ENCODE measurements around the gene GMPPB. TPM values are rescaled to one million over a fixed set of nuclear protein-coding genes. Genes with fewer than 3 reads are reported as not detected.
A peak's percentile ranks its signal among the peaks of the same experiment; 100 is the strongest.

GMPPB gene
- total and polyA plus RNA-seq, 2 of the 8 experiments (the other 6 are each of a cell fraction or from before 2014, with no cell fraction given): 20.9 to 23.9 TPM

DNA sequence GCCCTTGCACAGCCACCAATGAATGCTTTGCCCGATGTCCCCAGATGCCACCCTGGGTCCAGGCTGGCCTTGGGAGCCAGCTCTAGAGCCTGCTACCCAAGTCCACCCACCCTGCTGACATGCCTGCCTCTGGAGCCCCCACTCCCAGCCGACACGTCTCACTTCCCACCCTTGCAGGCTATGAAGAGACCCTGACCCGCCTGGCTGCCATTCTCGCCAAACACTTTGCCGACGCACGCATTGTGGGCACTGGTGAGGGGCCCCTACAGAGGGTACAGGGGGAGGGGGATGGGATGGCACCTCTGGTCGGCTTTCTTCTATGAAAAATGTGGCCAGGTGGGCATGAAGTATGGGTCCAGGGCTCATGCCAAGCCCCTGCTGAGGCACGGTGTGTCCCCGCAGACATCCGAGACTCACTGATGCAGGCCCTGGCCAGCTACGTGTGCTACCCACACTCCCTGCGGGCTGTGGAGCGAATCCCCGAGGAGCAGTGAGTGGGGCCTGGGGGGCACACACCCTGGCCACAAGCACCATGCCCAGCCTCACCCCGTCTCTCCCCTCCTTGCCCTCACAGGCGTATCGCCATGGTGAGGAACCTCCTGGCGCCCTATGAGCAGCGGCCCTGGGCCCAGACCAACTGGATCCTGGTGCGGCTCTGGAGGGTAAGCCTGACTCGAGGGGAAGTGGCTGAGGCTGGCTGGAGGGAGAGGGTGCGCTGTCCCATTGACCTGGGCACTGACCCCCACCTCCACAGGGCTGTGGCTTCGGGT, 10.2 kb downstream of the GMPPB start:
- no peak overlapping the region for H2BK5ac ChIP-seq (ENCODE audit: low read depth, low read length)
- CTCF ChIA-PET (ENCODE audit: partially characterized antibody): interaction anchor here (0.6 to 3.7 kb wide), 5 partner anchors 12 to 125 kb away, joined by 3 to 55 read pairs (median 3); no protein-coding TSS in a partner anchor
- H3K4ac ChIP-seq (replicated peaks; ENCODE audit: insufficient read length, low read depth, low read length): no peak overlapping the region
- no peak overlapping the region for H4K91ac ChIP-seq (replicated peaks; ENCODE audit: insufficient read length, low read length)
- no peaks in the 10 kb centered on the region; the same call in 1 of the 2 replicates for H3K23me2 ChIP-seq (ENCODE audit: low read depth, low read length)
- H3K23ac ChIP-seq (ENCODE audit: insufficient read length): no peak overlapping the region
- H3K56ac ChIP-seq (replicated peaks; ENCODE audit: insufficient read length, low read depth, low read length): no peak overlapping the region
- peak in 1 of 2 experiments; percentile 44 for DNase-seq (ENCODE audit: low read depth in 1 of 2, low spot score in 2 of 2)
- peak overlapping the region in 1 of 4 experiments; percentile 21; a peak in 1 of 7 replicates for H3K9ac ChIP-seq (replicated peaks in 1 of 4; ENCODE audit: extremely low read depth in 1 of 4, low read depth in 3 of 4, low read length in 3 of 4)
- 88% methylated on average over 19 of the region's 25 CpGs; no CpG with 5 or more reads in 1 of the 2 experiments for WGBS, 2 experiments (ENCODE audit: extremely low coverage in 1 of 2, insufficient coverage in 1 of 2, insufficient read length in 1 of 2, insufficient replicate concordance in 2 of 2, low coverage in 1 of 2, low lambda C conversion rate in 2 of 2, missing lambda C conversion rate in 1 of 2)
- H3K27me3 ChIP-seq (replicated peaks in 1 of 4; ENCODE audit: control insufficient read depth in 3 of 4, extremely low read depth in 1 of 4, insufficient read depth in 3 of 4, low read length in 3 of 4): no peaks in the 10 kb centered on the region
- POLR2A ChIA-PET (ENCODE audit: partially characterized antibody): interaction anchor here (0.7 to 3.8 kb wide), 7 partner anchors 9 to 59 kb away, joined by 3 to 41 read pairs (median 6); partner anchors contain the start of genes AMIGO3 and GMPPB
- no peak overlapping the region for H3K27ac ChIP-seq (ENCODE audit: low read depth, low read length)
- no peak overlapping the region for H2AK5ac ChIP-seq (ENCODE audit: low read depth, low read length)
- H2AFZ ChIP-seq (ENCODE audit: low read length): no peak overlapping the region
- no peak overlapping the region; the same call in 1 of the 2 replicates for H4K8ac ChIP-seq (ENCODE audit: extremely low read depth, insufficient read depth, low read length)
- H3K79me2 ChIP-seq (ENCODE audit: control insufficient read depth in 1 of 2, insufficient read depth in 2 of 2, low read length in 2 of 2): no peaks in the 10 kb centered on the region
- H3K9me3 ChIP-seq (ENCODE audit: insufficient read depth in 2 of 2, low read depth in 1 of 2, low read length in 1 of 2): no peaks in the 10 kb centered on the region
- peaks cover 0 to 6% (median 5%) of the 10 kb centered on the region in 4 experiments; a peak in 5 of 7 replicates for H3K4me1 ChIP-seq (replicated peaks in 1 of 4; ENCODE audit: control insufficient read depth in 3 of 4, insufficient read depth in 4 of 4, low read length in 3 of 4)
- H2BK20ac ChIP-seq (ENCODE audit: low read length): no peak overlapping the region
- no peak overlapping the region for H3K18ac ChIP-seq (ENCODE audit: extremely low read depth, low read length)
- no peak overlapping the region for H2BK12ac ChIP-seq (ENCODE audit: low read depth, low read length)
- H2BK120ac ChIP-seq (replicated peaks; ENCODE audit: low read depth, low read length): no peak overlapping the region
- H4K5ac ChIP-seq (ENCODE audit: insufficient read length, low read depth, low read length): no peak overlapping the region
- no peak overlapping the region for H3K4me2 ChIP-seq (ENCODE audit: insufficient read depth in 1 of 2, low read depth in 2 of 2, low read length in 2 of 2)
- H2BK15ac ChIP-seq (ENCODE audit: low read length): no peak overlapping the region
- no peak overlapping the region for H3K14ac ChIP-seq (ENCODE audit: insufficient read length)
- no peak for FAIRE-seq
- H3K36me3 ChIP-seq (ENCODE audit: control insufficient read depth in 2 of 4, insufficient read depth in 4 of 4, low read length in 3 of 4): no peaks in the 10 kb centered on the region; a peak in 1 of 8 replicates
- H3K79me1 ChIP-seq (ENCODE audit: low read depth, low read length): no peaks in the 10 kb centered on the region
- H3K4me3 ChIP-seq (ENCODE audit: extremely low read depth in 1 of 4, insufficient read depth in 2 of 4, low read depth in 3 of 4, low read length in 4 of 4): no peak overlapping the region
- H4K20me1 ChIP-seq (replicated peaks in 1 of 2; ENCODE audit: control insufficient read depth in 1 of 2, insufficient read depth in 2 of 2, low read length in 2 of 2): peaks cover 0 to 8% of the 10 kb centered on the region in 2 experiments
- TF ChIP-seq EGR1 (IDR thresholded peaks at IDR 0.05; ENCODE audit: borderline replicate concordance, low read depth, low read length) (no peak), GABPA (IDR thresholded peaks at IDR 0.05; ENCODE audit: borderline replicate concordance, insufficient read depth, low read length) (no peak), JUN (IDR thresholded peaks at IDR 0.05; ENCODE audit: low read depth, low read length) (no peak), SIX5 (IDR thresholded peaks at IDR 0.05; ENCODE audit: low read depth, low read length) (no peak), CEBPB (IDR thresholded peaks at IDR 0.05; ENCODE audit: low read depth, low read length) (no peak), JUND (IDR thresholded peaks at IDR 0.05; ENCODE audit: low read length) (no peak), TEAD4 (IDR thresholded peaks at IDR 0.05; ENCODE audit: low read depth, low read length) (no peak), CHD1 (IDR thresholded peaks at IDR 0.05; ENCODE audit: low read depth, low read length) (no peak), KDM4A (IDR thresholded peaks at IDR 0.05; ENCODE audit: low read depth, low read length, severe bottlenecking) (no peak), NRF1 (IDR thresholded peaks at IDR 0.05; ENCODE audit: low read depth, low read length) (no peak), CREB1 (IDR thresholded peaks at IDR 0.05) (no peak), SIN3A (conservative IDR thresholded peaks at IDR 0.05 in 1 of 2, IDR thresholded peaks at IDR 0.05 in 1 of 2; ENCODE audit: low read depth in 1 of 2, low read length in 2 of 2) (no peak)
- TF ChIP-seq, protein P1, sequence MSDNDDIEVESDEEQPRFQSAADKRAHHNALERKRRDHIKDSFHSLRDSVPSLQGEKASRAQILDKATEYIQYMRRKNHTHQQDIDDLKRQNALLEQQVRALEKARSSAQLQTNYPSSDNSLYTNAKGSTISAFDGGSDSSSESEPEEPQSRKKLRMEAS (IDR thresholded peaks at IDR 0.05): no peak

Measured in H1 (cell line).